Dedifferentiated amniotic fluid mesenchymal stem cell (primary cell): ENCODE results near the gene B4GALT3.

Experiments used
- DNase-seq: peaks from one replicate; pipeline ENCODE4 v3.0.0-alpha.2; 2016; ENCODE audit errors: extremely low spot score

B4GALT3 gene

DNA sequence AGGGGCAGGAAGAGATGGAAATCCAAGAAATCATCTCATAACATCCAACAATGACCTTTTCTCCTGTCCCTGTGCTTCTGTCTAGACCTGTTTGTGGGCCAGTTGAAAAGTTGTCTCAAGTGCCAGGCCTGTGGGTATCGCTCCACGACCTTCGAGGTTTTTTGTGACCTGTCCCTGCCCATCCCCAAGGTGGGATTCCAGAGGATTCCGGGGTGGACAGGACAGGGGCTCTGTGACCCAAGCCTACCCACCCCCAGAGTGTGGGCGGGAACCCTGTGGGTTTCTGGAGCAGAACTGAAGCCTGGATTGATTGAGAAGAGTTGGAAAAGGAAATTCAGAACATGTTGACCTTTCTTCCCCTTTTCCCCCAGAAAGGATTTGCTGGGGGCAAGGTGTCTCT, 13.5 kb downstream of the B4GALT3 start:
- DNase-seq = no peak

DNA sequence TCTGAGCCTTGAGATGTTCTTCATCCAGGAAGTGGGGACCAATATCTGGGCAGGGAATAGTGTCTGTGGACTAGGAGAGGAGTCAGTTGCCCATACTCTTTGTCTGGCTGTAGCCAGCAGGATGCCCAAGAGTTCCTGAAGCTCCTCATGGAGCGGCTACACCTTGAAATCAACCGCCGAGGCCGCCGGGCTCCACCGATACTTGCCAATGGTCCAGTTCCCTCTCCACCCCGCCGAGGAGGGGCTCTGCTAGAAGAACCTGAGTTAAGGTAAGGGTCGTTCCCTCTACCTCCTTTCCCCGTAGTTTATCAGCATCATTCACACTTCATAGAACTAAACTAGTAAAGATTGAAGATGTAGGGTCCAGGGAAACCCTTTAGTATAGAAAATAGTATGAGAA, 14.5 kb downstream of the B4GALT3 start:
- no peak for DNase-seq

DNA sequence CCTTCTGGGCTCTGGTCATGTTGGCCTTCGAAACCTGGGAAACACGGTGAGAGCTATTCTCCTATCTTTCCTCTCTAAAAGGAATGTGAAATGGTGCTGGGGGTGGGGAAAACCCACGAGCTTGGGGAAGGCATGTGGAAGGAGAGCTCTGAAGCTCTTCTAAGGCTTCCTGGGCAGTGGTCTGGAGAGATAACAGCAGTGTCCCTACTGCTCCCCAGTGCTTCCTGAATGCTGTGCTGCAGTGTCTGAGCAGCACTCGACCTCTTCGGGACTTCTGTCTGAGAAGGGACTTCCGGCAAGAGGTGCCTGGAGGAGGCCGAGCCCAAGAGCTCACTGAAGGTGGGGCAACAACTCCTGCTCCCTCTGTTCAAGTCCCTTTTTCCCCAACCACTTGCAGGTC, 15.3 kb downstream of the B4GALT3 start:
- DNase-seq = no peak

DNA sequence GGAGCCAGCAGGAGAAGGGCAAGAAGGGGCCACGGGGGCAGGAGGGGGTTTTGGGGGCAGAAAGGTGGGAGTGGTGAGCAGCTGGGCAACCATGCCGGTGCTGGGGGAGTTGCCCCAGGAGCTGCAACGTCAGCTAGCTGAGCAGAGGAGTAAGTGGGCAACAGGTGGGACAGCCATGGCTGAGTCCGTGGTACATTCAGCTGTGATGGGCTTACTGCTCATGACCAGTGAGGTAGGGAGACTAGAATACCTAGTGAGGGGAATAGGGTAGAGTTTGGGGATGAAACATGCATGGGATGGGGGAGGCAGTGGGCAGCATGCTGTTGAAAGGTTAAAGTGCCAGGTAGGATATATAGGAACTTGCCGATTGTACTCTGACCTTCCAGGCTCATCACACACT, 15.7 kb downstream of the B4GALT3 start:
- DNase-seq = no peak

DNA sequence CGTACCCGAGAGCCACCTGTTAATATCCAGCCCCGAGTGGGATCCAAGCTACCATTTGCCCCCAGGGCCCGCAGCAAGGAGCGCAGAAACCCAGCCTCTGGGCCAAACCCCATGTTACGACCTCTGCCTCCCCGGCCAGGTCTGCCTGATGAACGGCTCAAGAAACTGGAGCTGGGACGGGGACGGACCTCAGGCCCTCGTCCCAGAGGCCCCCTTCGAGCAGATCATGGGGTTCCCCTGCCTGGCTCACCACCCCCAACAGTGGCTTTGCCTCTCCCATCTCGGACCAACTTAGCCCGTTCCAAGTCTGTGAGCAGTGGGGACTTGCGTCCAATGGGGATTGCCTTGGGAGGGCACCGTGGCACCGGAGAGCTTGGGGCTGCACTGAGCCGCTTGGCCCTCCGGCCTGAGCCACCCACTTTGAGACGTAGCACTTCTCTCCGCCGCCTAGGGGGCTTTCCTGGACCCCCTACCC, 16.6 kb downstream of the B4GALT3 start:
- DNase-seq = no peak

DNA sequence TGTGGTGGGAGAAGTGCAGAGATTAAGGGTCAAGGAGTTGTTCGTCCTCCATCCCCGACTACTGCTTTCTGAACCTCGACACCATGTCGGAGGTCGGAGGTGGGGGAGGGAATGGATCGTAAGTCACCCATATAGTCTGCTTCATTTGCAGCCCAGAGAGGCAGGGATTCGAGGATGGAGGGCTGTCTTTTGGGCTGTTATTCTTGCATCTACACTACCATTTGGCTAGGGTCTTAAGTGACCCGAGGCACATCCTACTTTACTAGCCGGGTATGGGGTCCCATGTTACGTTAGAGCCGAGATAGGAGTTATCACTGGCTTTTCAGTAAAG, 17.4 kb downstream of the B4GALT3 start:
- DNase-seq = no peak

DNA sequence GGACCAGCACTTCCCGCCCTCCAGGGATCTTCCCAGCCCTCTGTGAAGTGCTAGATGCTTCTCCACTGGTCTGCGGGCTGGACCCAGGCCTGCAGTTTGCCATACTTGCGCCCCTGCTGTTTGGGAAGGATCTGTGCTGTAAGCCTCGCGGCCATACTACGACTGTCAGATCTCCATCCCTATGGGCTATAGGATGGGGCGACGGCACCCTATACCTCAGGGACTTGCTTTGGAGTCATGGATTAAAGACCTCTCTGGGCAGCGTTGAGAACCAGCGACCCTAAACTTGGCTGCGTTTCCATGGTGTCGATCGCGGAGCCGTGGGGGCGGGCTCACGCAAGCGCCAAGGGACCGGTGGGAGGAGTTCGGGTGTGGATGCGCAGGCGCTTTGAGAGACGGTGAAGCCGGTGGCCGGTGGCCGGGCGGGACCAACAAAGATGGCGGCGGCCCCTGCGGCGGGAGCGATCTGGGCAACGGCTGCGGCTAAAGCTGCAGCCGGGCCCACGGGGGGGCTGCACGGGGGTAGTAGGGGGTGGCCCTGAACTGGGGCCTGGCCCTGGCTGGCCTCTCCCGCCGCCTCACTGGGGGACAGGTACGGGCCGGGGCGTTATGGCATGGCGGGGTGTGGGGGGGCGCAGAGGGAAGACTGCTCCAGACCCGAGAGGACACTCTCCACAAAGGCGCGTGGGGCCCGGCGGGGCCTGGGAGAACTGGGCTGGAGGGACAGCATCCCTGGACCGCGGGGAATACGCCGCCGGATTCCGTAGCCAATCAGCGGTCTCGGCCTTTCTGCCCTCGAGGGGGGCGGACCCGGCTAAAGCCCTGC, 18.0 kb downstream of the B4GALT3 start, which contains the start of gene USP21:
USP21 (plus strand) TSS at position 414 of the 826 bp plus-strand sequence. CDS start 1,141 bp downstream, outside the sequence.
- DNase-seq = peak; percentile 88

DNA sequence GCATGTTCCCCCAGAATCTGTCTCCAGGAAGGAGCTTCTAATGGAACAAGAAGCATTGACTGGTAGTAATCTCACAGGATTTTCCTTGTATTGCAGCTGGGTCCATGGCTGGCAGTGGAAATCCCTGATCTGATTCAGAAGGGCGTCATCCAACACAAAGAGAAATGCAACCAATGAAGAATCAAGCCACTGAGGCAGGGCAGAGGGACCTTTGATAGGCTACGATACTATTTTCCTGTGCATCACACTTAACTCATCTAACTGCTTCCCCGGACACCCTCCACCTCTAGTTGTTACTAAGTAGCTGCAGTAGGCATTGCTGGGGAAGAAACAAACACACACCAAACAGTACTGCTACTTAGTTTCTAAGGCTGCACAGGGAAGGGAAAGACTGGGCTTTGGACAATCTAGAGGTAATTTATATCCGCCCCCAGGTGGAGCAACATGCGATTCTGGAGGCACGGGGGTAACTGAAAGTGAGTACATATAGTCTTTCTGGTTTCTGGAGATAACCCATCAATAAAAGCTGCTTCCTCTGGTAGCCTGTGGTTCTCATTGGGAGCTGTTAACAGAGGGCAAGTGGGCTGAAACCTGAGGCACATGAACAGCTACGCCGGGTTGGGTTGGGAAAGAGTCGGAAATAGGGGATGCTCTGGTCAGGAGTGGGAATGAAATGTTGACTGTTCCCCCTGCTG, 18.8 kb downstream of the B4GALT3 start:
- DNase-seq = no peak

DNA sequence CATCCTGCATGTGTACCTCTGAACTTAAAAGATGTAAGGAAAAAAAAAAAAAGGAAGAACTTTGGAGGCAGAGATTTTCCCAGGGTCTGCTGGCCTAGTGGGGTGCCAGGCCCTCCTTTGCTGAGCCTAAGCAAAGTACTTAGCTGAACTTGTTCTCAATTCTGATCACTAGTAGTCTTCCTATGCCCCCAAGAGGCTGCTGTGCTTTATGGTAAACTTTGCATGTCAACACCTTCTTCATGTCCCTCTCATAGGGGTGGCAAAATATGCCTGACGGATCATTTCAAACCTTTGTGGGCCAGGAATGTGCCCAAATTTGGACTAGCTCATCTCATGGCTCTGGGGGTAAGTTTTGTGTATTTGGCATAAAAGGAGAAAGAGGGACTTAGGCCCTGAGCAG, 19.4 kb downstream of the B4GALT3 start:
- DNase-seq = no peak

DNA sequence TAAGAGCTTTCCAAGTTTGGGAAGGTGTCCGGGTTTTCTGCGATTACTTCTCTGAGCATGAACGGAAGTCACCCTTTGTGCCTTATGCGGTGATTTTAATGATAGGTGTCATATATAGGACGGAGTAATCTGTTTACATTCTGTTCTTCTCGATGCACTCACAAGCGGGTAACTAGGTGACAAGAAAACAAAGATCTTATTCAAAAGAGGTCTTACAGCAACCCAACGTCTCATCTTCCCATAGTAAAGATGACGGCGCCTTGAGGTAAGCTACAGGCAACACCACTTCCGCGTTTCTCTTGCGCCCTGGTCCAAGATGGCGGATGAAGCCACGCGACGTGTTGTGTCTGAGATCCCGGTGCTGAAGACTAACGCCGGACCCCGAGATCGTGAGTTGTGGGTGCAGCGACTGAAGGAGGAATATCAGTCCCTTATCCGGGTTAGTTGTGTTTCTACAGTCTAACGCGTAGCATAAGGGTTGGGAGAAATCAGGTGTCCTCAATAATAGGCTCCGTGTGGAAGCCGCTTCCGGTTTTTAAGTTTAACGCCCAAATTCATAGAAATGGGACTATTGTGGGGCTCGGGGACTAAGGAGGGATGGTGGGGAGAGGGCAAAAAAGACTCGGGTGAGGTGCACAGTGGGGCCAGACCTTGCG, 23.5 kb downstream of the B4GALT3 start, which contains the start of gene UFC1:
UFC1 (plus strand) TSS at position 297 of the 656 bp plus-strand sequence; CDS start at position 317, 20 bp downstream.
- DNase-seq = peak; percentile 88

DNA sequence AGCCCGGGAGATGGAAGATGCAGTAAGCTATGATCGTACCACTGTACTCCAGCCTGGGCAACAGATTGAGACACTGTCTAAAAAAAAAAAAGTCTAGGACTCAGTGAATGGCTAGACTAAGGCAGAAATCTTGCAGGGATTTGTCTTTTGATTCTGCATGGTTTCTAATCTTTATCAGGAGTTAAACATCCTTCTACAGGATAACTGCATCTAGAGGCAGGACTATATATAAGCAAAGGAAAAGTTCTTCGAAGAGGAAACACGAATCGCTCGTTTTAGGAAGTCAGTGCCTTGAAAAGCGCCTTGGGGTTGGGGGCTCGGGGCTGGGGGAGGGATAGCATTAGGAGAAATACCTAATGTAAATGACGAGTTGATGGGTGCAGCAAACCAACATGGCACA, 24.1 kb downstream of the B4GALT3 start:
- no peak for DNase-seq

DNA sequence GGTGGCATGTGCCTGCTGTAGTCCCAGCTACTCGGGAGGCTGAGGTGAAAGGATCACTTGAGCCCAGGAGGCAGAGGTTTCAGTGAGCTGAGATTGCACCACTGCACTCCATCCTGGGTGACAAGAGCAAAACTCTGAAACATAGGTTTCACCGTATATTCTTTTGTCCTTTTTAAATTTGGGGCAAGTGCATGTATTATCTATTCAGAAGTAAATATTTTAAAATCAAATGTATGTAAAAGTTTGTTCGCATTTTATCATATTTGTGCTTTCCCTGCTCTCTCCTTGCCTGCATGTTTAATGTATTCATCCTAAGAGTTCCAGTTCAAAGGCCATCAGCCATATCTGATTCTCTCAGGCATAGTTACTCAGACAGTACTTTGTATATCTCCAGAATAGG, 31.5 kb downstream of the B4GALT3 start:
- DNase-seq = peak; percentile 1

DNA sequence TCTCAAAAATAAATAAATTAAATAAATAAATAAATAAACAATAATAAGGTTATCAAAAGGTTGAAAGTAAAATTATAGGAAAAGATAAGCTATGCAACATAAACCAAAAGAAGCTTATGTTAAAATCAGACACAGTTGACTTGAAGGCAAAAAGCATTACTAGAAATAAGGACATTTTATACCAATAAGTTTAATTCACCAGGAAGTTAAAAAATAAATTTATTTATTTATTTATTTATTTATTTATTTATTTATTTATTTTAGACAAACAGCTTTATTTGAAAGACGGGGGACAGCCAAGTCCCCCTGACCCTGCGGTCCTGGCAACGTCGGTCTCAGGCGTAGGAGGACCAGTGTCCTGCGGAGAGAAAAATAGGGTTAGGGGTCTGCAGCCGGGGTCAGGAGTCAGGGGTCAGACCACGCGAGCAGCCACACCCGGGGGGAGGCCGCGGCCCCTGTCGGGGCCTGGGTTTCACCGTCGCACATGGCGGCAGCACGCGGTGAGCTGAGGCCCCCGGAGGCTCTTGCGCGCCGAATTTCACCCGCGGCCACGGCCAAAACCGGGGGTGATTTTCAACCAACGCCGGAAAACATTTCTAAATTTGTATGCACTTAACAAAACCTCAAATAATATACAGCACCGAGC, 36.4 kb downstream of the B4GALT3 start:
- DNase-seq = no peak

DNA sequence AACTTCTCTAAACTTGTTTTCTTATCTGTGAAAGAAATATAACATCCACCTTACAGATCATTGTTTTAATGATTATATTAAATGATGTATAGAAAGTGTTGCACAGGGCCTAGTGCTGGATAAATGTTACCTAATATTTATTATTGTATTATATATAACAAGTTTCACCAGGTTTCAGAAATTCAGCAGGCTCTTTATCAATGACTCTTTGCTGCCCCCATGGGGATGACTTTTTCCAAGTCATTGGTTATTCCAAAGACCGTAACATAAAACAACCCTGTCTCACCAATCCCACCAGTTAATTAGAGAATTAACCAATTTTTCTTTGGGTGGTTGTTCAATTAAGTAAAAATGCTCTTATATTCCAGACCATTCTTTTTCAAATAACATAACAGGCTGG, 37.5 kb downstream of the B4GALT3 start:
- DNase-seq = peak; percentile 43

DNA sequence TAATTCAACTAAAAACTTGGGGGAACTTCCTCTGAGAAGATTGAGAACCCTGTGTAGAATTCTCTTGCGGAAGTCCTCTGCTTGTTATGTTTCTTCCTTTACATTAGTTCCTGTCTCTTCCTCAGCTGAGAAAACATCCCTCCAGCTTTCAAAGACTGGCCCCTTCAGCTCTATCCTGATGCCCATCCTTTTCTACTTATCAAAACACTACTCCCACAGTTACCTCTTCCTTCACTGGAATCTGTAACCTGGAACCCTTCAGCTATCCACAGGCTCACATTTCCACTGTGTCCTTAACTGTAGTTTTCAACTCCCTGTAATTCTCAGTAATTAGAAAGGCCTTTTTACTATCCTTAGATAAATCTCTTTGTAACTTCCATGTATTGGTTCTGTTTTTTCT, 38.9 kb downstream of the B4GALT3 start:
- no peak for DNase-seq

DNA sequence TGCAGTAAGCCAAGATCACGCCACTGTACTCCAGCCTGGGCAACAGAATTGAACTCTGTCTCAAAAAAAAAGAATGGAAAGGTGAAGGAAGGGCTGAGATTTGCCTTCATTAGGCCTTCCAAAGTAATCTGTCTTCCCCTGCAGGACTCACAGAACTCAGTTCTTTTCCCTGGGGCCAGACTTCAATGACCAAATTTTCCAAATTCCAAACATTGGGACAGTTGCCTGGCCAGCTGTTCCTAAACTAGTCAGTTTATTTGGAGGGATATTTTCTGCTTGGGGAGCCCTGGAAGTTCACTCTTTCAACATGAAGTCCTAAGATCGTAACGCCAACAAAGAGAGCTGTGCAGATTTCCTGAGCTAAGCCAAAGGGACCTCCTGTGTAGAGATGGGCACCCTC, 39.4 kb downstream of the B4GALT3 start:
- no peak for DNase-seq

DNA sequence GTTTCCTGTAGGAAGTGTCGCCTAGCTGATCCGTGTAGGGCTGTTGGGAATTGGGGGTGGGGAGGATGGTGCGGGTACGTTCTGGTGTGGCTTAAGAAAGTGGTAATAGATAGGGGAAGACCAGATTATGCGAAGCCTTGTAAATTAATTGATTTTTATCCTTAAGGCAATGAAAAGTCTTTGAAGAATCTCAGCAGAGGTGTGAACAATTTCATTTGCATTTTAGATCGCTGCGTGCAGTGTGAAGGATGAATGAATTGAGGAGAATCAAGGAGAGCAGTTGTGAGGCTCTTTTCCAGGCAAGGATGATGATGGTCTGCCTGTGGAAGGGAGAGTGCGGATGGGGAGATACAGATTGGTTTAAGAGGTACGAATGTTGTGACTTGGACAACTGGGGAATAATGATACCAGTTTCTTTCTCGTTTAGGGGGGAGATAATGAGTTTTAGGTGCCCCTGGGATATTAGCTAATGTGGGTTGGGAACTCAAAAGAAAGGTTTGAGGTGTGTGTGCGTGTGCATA, 44.0 kb downstream of the B4GALT3 start:
- no peak for DNase-seq

DNA sequence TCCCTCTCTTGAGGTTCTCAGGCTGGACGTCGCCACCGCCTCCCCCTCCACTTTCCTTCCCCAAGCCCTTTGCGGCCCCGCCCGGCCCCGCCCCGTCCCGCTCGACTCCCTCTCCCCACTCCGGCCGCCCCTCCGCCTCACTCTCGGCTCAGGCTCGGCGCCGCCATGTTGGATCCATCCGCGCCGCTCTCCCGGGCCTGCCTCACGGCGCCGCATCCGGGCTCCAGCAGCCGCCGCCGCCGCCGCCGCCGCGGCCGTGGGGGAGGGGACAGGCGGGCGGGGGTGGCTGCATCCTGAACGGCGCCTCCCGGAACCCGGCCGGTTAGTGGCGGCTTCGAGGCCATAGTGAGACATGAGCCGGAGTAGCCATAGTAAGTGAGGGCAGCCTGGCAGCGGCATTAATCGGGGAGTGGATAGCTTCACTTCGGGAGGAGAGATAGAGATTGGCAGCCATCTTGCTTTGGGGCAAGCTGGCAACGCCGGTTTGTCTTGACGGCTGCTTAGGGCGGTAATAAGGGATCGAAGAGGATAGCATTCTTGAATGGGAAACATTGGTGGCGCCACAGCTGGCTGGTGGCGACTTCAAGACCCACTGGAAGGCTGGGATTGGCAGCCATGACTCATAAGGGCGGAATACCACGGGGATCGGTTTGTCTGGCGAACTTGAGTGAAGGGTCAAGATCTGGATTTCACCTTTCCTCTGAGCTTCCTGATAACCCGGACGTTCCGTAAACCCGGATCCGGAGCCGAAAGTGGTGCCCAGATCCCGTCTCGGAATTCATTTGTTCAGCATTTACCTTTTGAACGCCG, 44.7 kb downstream of the B4GALT3 start, which contains the start of gene DEDD:
DEDD (minus strand) TSS at position 258 of the 810 bp plus-strand sequence. CDS start 8,205 bp downstream, outside the sequence.
- DNase-seq = peak; percentile 89

DNA sequence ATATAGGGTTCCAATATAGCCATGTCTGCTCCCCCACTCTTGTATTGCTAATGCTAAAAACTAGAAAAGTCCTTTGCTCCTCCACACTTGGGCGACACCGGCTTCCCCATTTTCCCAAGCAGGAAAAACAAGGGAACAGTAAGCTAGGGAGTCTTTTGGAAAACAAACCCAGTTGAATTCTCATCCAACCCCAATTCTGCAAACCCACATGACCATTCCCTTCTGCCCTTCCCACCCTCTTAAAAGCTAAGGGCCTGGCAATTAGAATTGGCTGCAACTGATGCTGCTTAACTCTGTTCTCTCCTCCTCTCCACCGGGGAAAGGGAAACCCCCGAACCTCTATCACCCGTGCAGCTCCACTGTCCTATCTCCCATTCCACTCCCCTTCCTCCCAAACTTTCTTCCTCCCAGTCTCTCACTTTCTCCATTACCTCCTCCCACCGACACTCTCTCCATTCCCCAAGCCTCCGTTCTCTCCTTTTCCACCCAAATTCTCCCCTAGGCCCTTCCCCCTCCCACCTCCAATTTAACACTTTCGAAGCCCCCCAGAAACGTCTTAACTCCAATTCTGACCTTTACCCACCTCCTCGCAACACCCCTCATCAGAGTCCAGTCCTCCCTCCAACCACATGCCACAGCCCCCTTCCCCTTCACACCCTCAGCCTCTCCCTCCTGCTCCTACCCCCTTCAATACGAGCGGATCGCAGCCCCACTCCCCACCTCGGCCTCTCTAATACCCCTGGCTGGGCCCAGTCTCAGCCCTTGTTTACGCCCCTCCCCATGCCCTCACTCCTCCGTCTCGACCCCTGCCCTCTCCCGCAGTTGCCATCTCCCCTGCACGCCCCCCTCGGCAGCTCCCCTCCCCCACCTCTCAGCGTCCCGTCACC, 45.5 kb downstream of the B4GALT3 start:
- DNase-seq = peak; percentile 39

DNA sequence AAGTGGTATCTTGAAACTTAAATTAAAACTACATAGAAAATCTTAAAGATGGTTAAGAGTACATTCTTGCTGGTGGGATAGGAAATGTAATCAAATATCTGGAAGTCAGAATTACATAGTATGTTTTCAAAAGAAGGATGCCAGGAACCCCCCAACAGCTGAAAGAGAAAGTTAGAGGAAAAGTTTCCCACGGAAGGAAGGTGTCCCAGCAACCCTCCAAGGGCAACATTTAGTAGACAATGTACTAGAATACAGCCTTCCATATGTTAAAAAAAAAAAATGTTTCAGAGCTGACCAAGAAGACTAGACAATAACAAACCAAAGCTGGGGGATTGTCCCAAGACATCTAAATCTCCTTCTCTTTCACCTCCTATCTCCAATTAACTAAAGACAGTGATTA, 47.0 kb downstream of the B4GALT3 start:
- DNase-seq = no peak
